HG02885 (cell line): ENCODE measurements around the gene RAB36.

ENCODE experiments used
- ATAC-seq: cut with Tn5 transposase; IDR thresholded peaks from one replicate; pipeline ENCODE4 v1.9.1; 2021; ENCODE audit warnings: mild to moderate bottlenecking; ENCODE audit not compliant: unreplicated experiment, poor library complexity

RAB36 gene, protein sequence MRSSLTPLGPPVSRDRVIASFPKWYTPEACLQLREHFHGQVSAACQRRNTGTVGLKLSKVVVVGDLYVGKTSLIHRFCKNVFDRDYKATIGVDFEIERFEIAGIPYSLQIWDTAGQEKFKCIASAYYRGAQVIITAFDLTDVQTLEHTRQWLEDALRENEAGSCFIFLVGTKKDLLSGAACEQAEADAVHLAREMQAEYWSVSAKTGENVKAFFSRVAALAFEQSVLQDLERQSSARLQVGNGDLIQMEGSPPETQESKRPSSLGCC

DNA sequence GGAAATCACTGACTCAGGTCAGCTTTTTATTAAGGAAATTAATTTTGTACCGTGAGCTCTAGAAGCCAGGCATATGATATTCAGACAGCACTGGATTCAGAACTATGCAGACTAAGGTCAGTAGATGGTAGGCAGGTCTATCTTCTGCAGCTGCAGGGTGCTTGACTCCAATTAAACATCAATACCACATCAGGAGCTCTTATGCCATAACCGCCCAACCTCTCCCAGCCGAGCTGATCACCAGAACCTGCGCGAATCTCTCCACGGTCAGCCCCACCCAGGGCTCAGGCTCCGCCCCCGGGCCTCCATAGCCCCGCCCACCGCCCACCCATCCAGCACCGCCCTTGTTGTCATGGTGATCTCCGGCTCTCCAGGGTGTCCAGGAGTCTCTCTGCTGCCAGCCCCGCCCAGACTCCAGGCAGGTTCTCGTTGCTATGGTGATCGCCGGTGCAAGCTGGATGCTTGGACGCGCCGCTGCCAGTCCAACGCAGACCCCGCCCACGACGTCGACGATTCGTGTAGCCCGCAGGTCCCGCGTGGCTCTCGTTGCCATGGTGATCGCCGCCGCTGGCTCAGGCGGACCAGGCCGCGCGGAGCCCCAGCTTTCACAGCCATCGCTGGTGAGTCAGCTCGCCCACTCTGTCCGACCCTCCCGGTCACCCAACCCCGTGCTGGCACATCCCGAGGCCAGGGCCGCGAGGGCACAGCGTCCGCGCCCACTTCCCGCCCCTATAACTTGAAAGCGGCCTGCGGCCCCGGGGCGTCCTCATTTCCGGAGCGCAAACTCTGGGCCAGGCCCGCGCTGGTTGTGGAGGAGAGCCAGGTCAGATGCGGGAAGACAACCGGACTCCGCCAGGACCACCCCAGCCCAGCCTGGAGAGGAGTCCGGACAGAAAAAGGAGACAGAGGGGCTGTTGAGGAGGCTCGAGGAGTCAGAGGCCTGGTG lies at the start of gene RAB36:
TSS of gene RAB36 (plus strand) at position 546 of the 946 bp plus-strand sequence. CDS start 1,140 bp downstream, outside the sequence.
- ATAC-seq = no peak

DNA sequence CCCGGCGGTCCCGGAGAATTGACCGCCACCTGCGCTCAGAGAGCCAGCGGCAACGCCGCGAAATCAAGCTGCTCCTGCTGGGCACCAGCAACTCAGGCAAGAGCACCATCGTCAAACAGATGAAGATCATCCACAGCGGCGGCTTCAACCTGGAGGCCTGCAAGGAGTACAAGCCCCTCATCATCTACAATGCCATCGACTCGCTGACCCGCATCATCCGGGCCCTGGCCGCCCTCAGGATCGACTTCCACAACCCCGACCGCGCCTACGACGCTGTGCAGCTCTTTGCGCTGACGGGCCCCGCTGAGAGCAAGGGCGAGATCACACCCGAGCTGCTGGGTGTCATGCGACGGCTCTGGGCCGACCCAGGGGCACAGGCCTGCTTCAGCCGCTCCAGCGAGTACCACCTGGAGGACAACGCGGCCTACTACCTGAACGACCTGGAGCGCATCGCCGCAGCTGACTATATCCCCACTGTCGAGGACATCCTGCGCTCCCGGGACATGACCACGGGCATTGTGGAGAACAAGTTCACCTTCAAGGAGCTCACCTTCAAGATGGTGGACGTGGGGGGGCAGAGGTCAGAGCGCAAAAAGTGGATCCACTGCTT lies 49.4 kb upstream of the RAB36 start:
- no peak for ATAC-seq

DNA sequence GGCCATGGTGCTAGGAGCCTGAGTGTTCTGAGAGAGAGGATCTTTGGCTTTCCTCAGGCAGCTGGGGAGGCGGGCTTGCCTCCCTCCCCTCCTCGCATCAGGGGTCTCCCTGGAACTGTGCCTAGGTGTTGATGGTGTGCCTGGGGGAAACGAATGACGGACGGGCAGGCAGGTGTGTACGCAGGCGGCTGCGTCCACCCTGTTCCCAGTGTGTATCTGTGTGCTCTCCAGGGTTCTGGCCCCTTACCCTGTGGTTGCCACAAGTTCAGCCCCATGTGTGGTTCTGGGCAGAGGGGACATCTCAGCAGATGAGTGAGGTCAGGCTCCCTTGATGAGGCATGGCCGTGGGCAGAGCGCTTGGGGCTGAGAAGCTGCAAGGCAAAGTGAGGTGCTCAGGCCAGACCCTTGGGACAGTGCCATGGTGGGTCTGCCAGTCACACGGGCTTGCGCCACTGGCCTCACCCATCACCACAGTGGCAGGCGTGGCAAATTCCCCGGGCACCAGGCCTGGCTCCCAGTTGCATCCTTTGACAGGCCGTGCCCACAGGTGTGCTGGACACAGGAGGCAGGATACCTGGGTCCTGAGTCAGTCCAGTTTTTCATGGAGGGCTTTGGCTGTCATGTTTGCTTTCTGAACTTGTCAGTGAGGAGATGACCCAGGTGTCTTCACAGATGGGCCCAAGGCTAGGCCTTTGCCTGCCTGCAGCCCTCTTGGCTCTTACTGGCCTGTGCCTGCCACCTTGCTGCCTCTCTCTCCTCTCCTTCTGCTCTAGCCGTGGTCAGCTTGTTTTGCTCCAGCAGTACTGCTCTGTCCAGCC lies 47.7 kb upstream of the RAB36 start:
- ATAC-seq = no peak

DNA sequence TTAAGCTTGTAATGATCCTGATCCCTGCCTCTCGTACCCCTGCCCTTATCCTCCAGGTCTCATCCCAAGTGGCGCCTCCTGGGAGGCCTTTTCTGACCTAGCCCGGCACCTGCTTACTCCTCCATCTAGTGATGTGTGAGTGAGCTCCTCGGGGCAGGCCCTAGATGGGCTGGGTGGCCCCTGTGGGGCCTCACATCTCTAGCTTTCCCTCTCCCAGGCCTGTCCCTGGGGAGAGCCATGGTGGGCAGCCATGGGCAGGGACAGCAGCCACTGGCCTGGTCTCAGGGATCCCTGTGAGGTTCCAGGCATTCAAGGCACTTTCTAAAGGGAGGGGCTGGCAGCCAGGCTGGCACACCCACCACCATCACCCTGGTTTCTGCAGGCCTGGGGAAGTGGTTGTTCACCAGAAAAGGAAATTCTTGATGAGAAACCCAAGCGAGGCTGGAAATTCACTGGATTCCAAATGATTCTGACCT lies 47.0 kb upstream of the RAB36 start:
- ATAC-seq = no peak

DNA sequence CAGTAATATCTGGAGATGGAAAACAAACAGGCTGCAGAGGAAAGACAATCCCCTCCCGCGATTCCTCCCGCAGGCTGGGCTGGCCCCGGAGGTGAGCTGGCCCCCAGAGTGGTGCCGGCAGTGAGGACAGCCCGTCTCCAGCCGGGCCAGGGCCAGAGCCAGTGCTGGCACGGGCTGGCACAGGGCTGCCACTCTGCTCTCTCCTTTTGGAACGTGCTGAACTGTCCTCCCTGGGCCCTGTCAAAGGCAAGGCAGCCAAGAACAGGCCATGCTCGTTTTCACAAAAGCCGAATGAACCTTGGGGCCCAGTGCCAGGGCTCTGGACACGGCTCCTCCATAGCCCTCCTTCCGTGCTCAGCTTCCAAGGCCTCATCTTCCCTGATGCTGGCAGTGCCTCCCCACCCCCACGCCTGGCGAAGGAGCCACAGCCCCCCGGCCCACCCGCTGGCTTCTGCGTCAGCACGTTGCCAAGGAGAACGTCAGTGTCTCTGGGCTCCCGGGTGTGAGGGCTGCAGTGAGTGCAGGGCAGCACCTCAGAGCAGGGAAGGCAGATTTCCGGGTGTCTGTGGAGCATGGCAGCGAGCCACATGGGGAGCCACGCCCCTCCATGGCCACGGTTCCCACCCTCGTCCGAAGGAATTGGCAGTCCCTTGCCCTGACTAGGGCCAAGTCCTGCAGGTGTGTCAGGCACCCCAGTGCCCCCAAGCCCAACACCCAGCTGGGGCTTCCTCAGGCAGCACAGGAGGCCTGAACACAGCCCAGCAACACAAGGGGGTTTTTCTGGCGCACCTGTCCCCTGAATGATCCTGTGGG lies 46.4 kb upstream of the RAB36 start:
- ATAC-seq = no peak

DNA sequence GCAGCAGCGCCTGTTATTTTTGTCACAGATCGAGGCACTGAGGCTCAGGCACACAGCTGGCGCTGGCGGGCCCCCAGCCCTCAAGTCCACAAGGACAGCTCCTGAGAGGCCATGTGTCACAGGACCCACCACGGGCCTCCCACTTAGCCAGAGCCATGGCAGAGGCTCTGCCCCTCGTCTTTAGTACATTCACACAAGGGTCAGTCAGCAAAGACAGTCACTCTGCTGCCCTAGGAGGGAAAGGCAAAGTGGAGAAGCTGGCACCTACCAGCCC lies 45.8 kb upstream of the RAB36 start:
- ATAC-seq = no peak

DNA sequence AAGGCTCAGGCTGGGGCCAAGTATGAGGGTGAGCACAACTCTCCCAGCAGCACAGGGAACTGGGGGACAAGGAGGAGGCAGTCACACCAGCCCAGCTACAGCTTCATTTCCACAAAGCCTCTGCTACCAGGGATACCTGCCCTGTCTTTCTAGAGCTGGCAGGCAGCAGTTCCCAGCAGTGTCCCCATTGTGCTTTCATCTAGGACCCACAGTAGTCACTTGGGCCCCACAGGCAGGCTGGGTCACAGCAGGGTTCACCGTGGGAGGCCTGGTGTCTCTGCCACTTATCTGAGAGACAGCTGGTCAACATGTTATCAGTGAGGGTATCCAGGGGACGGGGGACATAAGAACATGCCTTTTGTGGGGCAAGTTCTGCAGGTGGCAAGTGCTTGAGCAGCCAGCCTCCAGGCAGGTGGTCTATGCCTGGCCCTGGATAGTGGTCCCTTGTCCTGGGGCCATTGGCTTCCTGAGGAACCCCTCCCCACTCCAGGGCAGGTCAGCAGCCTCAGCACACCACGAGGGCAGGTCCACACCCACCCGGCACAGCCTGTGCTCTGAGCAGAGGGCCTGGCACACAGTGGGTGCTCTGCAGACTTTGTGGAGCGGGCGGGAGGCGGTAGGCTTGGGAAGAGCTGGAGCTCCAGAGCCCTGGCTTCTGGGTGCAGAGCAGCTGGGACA lies 45.0 kb upstream of the RAB36 start:
- ATAC-seq = no peak

DNA sequence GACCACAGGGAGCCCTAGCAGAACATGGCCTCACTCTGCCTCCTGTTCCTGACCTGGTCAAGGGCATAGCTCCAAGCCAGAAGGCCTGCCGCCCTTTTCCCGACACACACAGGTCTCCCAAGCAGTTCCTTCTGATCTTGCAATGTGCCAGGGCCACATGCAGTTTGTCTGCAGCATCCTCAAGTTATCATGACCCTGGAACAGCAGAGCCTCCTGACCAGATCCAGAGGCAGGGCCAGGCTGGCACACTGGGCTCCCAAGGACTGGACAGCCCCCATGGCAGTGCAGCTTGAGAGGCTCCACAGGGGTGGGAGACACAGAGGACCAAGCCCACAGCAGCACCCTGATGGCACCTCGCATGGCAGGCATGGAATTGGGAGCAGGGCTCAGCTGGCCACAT lies 43.8 kb upstream of the RAB36 start:
- ATAC-seq = no peak

DNA sequence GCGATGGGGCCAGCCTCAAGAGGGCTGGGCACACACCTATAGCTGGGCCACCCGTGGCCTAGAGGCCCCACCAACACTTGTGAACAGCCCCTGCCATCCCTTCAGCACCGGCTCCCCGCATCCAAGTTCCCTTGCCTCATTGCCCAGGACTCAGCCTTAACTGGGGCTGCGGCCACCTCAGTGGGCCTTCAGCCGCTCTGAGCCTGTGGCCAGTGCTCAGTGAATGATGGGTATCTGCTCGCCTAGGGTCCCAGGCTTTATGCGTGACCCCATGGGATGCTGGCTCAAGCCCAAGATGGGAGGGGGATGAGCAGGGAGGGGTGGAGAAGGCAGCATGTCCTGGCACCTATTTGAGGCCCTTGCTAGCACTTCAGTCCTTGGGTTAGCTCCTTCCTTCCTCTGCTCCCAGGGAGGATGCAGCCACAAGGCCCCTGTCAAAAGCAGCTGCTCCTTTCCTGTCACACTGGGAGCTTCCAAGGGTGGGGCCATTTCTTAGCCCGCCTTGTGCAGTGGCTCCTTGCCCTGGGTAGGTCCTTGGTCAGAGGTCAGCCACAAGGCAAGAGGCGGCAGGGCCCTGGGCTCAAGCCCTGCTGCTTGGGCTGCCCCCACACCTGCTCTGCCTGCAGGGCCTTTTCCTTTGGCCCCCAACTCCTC lies 43.1 kb upstream of the RAB36 start:
- no peak for ATAC-seq

DNA sequence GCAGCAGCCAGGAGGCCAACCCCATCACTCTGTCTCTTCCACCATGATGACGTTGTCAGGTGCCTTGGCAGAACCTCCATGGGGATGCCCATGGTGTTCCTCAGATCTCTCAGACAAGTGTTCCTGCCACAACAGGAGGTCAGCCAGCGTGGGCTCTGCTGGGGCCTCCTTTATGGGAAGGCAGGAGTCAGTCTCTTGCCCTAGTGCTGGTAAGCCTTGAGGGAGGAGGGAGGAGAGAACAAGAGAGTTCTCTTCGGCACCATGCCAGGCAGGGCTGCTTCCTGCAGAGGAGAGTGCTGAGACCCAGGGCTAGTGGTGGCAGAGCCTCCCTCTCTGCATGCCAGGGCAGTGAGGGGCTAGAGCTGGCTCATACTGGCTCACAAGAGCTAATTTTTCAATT lies 42.5 kb upstream of the RAB36 start:
- no peak for ATAC-seq

DNA sequence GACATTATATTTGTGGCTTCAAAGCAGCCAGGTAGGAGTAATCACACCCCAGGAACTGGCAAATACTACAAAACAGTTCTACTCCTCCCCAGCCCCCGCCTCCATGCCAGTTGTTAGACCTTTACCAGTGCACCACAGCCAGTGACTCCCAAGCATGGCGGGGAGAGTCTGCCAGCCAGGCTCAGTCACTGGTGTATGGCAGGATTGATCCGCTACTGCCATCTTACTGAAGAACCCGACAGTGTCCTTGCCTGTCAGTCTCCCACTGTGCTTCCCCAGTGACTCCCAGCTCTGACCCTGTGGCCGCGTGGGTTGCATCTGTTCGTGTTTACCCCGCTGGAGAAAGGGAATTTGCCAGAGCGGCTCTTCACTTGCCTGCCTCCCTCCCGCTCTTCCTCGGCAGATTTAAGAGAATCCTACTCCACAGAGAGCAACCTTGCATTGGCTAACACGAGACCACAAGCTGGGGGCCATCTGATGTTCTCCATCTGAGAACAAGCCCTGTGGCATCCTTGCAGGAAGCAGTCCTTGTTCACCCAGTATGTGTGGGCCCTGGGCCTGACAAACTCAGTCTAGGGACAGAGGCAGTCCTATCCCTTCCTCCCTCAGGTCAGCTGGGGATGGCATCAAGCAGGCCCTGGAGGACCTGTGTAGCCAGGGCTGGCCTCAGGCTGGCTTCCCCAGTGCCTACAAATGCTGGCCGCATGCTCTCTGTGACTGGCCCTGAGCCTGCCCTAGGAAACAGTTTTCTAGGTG lies 41.9 kb upstream of the RAB36 start:
- ATAC-seq = no peak

DNA sequence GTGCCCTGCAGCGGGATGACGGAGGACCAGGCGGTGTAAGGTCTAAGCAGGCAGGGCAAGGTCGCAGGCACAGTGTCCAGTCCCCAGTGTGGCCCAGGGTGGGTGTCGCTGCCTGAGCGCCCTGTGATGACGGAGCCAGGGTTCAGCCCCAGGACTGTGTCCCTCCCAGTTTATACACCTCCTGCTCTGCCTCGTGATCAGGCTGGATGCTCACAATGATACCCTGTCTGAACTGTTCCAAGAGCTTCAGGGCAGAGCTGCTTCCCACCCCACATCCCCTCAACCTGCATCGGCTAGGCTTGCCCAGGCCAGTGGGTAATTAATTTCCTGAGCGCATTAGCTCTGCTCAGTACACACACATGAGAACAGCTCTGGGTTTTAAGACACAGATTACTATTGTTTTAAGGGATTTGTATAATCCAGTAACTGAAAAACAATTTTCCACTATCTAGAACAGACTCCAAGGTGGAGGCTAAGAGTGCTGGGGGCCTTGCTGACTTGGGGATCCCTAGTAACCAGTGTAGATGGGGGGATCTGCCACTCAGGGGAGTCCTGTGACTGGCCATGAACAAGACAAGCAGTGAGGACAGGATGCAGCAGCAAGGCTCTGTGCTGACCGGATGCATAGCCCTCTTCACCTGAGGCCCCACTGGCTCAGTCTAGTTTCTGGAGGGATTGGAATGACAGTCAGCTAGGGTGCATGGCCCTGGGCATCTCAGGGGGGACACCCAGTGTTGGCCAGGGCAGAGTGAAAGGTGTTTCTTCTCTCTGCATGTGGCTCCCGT lies 40.9 kb upstream of the RAB36 start:
- ATAC-seq = no peak

DNA sequence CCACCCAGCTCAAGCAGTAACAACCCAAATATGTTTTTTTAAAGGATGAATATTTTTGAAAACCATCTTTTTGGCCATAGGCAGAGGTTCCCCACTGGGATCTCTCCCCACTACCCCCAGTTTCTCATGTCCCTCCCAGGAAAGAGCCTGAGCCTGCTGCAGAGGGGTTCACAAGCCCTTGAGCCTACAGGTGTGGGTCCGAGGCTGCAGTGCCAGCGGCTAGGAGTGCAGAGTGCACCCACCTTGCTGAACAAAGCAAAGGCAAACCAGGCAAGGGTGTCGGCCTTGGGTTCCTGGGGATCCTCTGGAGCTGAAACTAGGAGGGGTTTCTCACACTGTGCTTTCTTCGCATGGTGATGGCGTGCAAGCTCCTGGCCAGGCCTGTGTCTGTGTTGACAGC lies 40.0 kb upstream of the RAB36 start:
- no peak for ATAC-seq

DNA sequence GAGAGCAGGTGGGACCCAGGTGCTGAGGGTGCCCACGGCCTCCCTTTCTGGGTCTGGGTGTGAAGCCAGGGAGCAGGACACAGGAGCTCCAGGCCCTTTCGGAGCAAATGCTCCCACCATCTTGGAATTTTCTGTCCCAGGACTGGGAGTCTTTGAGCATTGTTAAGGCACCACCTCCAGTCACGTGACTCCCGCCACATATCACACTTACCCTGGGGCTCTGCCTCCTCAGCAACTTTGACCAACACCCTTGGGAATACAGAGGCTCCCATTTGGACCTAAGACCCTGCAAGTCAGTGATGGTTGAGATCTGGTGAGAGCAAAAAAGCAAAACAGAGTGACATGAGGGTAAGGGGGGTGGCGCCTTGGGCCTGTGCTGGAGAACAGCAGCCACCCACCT lies 39.4 kb upstream of the RAB36 start:
- no peak for ATAC-seq

DNA sequence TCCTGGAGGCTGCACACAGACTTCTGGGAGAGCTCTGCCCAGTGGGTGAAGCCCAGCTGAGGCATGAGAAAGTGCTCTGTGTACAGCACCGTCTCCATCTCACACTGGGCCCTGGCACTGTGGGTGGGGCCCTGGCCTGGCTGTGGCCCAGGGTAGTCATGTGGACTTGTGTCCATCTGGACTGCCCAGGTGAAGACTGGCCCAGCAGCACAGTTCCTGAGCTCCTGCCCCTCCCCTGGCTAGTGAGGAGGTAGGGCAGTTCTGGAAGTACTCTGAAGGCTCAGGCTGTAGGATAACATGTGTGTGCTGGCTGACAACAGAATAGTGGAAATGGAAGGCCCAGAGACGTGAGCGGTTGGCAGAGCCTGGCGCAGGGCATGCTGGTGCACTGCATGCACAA lies 38.9 kb upstream of the RAB36 start:
- ATAC-seq = no peak

DNA sequence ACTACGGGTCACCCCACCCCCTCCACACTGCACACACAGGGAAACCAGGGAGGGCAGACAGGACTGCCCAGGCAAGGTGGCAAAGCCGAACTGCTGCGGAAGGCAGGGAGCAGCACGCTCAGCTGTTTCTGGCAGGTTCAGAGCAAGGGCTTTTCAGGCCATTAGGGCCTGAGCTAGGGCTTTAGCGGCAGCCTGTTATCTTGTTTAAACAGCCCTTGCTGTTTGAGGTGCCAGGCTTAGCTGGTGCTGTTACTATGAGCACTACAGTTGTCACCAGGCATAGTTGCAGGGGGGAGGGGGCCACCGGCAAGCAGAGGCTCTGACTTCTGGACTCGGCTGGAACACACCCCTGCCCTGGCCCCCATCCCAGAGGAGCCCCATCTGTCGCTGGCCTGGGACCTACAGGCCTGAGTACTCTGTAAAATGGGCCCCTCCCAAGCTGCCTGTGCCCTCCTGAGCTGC lies 38.3 kb upstream of the RAB36 start:
- no peak for ATAC-seq
